ES-I3 (cell line): Measurements from ENCODE around the gene CHST8.

Source experiments
- H3K36me3 ChIP-seq: 2 replicates; pipeline ENCODE4 v1.6.1; 2013; ENCODE audit warnings: mild to moderate bottlenecking, low read length, control low read depth, moderate library complexity; ENCODE audit not compliant: insufficient read depth
- H3K4me1 ChIP-seq: 2 replicates; pipeline ENCODE4 v1.6.1; 2013; ENCODE audit warnings: mild to moderate bottlenecking, control low read depth, low read length; ENCODE audit not compliant: insufficient read depth
- H3K9ac ChIP-seq: 2 replicates; pipeline ENCODE4 v1.6.1; 2013; ENCODE audit warnings: low read depth, mild to moderate bottlenecking, low read length, moderate library complexity
- H3K9me3 ChIP-seq: 2 replicates; pipeline ENCODE4 v1.6.1; 2013; ENCODE audit warnings: mild to moderate bottlenecking, low read length, moderate library complexity; ENCODE audit not compliant: control insufficient read depth, insufficient read depth

CHST8 gene

DNA sequence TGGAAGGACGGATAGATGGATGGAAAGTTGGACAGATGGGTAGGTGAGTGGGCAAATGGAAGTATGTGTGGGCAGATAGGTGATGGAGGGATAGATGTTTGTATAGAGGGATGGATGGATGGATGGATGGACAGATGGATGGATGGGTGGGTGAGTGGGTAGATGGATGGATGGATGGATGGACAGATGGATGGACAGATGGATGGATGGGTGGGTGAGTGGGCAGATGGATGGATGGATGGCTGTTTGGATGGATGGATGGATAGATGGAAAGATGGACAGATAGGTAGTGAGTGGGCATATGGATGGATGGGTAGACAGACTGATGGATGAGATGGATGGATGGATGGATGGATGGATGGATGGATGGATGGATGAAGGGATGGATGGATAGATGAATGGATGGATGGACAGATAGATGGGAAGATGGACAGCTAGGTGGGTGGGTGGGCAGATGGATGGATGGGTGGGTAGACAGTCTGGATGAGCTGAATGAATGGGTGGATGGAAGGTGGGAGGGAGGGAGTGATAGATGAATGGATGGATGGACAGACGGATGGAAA is 100.1 kb downstream of the CHST8 start:
- H3K9me3 ChIP-seq = no peaks in the 10 kb centered on the region
- H3K36me3 ChIP-seq = no peaks in the 10 kb centered on the region
- no peak overlapping the region for H3K9ac ChIP-seq
- no peaks in the 10 kb centered on the region for H3K4me1 ChIP-seq

- Histone ChIP-seq H3K9ac (no peak overlapping the region), H3K4me1 (no peaks in the 10 kb centered on the region), H3K9me3 (no peaks in the 10 kb centered on the region), H3K36me3 (no peaks in the 10 kb centered on the region)
Measured at GRCh38 chr19:33722456-33723239, 100.9 kb downstream of the CHST8 start.

DNA sequence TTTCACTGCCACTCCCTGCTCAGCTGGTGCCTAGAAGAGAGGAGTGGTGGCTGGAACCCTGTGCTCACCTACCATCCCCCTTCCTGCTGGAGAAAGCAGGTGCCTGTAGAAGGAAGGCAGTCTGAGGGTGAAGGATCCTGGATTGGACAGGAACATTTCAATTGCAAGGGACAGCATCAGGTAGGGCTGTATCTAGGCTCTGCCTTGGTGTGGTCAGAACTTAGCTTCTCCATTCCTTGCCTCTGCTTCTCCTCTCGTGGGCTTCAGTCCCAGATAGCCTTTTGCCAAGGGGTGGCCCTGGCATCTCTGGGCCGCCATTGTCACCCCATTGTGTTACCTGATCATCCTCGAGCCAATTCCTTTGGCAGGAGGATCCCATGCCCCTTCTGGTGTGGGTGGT is 101.8 kb downstream of the CHST8 start:
- H3K9me3 ChIP-seq = no peaks in the 10 kb centered on the region
- no peak overlapping the region for H3K9ac ChIP-seq
- H3K36me3 ChIP-seq = no peaks in the 10 kb centered on the region
- H3K4me1 ChIP-seq = no peaks in the 10 kb centered on the region

GRCh38 chr19:33724021-33724720 is 102.4 kb downstream of the CHST8 start:
- H3K9ac ChIP-seq = no peak overlapping the region
- H3K36me3 ChIP-seq = no peaks in the 10 kb centered on the region
- no peaks in the 10 kb centered on the region for H3K4me1 ChIP-seq
- no peaks in the 10 kb centered on the region for H3K9me3 ChIP-seq

GRCh38 chr19:33724721-33725060 is 102.9 kb downstream of the CHST8 start:
- Histone ChIP-seq H3K9ac (no peak overlapping the region), H3K36me3 (peaks cover 2% of the 10 kb centered on the region; the same call in 1 of the 2 replicates), H3K4me1 (no peaks in the 10 kb centered on the region), H3K9me3 (no peaks in the 10 kb centered on the region)

DNA sequence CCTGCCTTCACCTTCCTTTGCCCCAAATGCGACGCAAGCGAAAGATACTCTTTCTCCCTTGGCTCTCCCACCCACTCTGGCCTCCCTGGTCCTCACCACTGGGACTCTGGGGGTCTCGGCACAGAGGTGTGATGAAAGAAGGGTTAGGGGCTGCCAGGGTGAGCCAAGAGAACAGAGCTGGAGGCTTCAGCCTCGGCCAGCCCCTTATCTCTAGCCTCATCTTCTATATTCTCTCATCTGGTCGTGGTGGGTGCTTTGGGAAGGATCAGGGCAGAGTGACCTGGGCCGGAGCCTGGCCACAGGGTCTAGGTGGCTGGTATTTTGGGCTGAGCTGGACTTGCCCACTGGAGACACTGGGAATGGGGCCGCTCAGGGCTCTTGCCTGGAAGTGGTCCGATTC is 103.8 kb downstream of the CHST8 start:
- no peaks in the 10 kb centered on the region for H3K9me3 ChIP-seq
- peaks cover 2% of the 10 kb centered on the region; the same call in 1 of the 2 replicates for H3K36me3 ChIP-seq
- no peaks in the 10 kb centered on the region for H3K4me1 ChIP-seq
- no peak overlapping the region for H3K9ac ChIP-seq

DNA sequence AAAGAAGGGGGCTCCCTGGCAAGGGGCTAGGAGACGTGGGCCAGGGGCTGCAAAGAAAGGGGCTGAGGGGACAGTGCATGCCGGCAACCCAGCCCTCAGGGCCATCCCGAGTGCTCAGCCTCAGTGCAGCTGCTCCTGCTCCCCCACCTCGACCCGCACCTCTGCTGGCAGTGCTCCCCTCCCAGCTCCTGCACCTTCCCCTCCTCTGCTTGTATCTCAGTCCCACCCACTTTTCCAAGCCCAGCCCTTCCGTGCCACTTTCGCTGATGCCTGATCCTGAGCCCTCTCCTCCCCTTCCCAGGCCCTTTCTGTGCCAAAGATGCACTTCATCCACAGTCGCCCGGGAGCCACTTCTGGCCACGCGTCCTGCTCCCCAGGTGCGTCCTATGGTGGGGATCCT is 105.0 kb downstream of the CHST8 start:
- no peaks in the 10 kb centered on the region for H3K4me1 ChIP-seq
- no peaks in the 10 kb centered on the region; the same call in 1 of the 2 replicates for H3K9me3 ChIP-seq
- H3K36me3 ChIP-seq = peaks cover 2% of the 10 kb centered on the region; the same call in 1 of the 2 replicates

GRCh38 chr19:33727331-33727998 is 105.7 kb downstream of the CHST8 start:
- Histone ChIP-seq H3K9ac (no peak overlapping the region), H3K9me3 (no peaks in the 10 kb centered on the region; the same call in 1 of the 2 replicates), H3K36me3 (peaks cover 6% of the 10 kb centered on the region; the same call in 1 of the 2 replicates), H3K4me1 (no peaks in the 10 kb centered on the region)

More for the DNA sequence above, 105.0 kb downstream of the CHST8 start:
- no peak overlapping the region for H3K9ac ChIP-seq

DNA sequence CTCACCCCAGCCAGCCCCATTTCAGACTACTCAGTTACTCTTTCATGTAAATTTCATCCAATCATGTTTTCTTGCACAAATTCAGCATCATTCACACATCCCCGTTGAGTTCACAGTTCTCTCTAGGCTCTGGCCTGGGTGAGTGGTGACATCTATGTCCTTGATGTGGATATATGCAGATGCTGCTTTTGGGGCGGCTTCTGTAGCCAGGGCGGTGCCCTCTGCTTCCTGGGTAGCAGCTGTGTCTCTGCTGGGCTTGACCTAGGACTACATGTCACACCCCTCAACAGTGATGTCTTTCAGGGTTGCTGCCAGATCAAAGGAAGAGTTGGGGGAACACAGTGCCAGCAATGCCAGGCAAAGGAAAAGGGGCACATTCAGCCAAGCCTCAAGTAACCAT is 106.4 kb downstream of the CHST8 start:
- no peaks in the 10 kb centered on the region for H3K4me1 ChIP-seq
- H3K36me3 ChIP-seq = peaks cover 8% of the 10 kb centered on the region; the same call in 1 of the 2 replicates

GRCh38 chr19:33730858-33731607 is 109.3 kb downstream of the CHST8 start:
- Histone ChIP-seq H3K4me1 (no peaks in the 10 kb centered on the region), H3K9ac (no peak overlapping the region), H3K36me3 (peaks cover 8% of the 10 kb centered on the region; the same call in 1 of the 2 replicates), H3K9me3 (no peaks in the 10 kb centered on the region; the same call in 1 of the 2 replicates)

More for the DNA sequence above, 106.4 kb downstream of the CHST8 start:
- H3K9me3 ChIP-seq = no peaks in the 10 kb centered on the region; the same call in 1 of the 2 replicates
- H3K9ac ChIP-seq = no peak overlapping the region

DNA sequence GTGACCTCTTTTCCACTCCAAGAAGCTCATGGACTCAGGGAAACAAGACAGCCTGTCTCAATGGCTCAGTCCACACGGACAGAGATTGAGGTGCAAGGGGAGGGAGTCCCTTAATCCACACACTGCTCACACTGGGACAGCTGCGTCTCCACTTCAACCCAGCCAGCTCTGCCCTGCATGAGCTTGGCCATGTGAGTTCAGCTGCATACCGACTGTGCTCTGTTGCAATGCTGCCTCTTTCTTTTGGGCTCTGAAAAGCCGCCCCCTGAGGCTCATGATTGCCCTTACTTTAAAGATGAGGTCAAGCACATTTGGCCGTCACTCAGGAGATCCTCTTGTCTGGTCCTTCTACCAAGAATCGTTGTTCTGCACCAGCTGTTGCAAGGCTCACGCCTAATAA is 110.1 kb downstream of the CHST8 start:
- no peak overlapping the region for H3K9ac ChIP-seq
- no peaks in the 10 kb centered on the region; the same call in 1 of the 2 replicates for H3K9me3 ChIP-seq
- peaks cover 8% of the 10 kb centered on the region; the same call in 1 of the 2 replicates for H3K36me3 ChIP-seq
- H3K4me1 ChIP-seq = no peaks in the 10 kb centered on the region

GRCh38 chr19:33734913-33735312 is 113.2 kb downstream of the CHST8 start:
- no peaks in the 10 kb centered on the region for H3K4me1 ChIP-seq
- peaks cover 6% of the 10 kb centered on the region; the same call in 1 of the 2 replicates for H3K36me3 ChIP-seq
- no peaks in the 10 kb centered on the region; the same call in 1 of the 2 replicates for H3K9me3 ChIP-seq
- H3K9ac ChIP-seq = no peak overlapping the region

- Histone ChIP-seq H3K9me3 (no peaks in the 10 kb centered on the region; the same call in 1 of the 2 replicates), H3K4me1 (no peaks in the 10 kb centered on the region), H3K36me3 (peaks cover 6% of the 10 kb centered on the region; the same call in 1 of the 2 replicates), H3K9ac (no peak overlapping the region)
Measured at GRCh38 chr19:33736158-33736557, 114.4 kb downstream of the CHST8 start.
